ENCODE results near the gene SCAMP1.

DNA sequence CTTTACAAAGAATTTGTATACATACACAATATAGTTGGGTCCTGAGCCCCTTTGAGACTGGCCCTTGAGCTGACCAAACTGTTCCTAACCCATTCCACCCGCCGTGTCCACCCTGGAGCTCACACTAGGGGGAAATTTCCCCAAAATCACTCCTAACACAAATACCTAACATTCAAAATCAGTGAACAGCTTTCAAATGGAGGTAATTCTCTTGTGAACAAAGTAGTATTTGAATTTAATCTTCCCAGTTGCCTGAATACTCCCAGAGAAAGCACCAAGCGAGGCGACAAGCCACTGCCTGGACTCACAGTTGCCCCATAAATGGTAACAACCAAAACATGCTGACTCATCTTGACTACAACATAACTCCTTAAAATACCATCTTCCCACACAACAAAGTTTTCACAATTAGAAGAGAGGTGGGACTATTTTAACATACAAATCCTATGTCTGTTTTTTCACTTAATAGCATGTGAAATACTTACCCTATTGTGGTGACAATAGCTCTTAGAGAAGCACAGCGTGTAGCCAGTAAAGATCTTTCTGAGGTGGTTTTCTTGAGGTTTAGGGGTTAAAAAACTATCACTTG lies 31.7 kb upstream of the SCAMP1 start:
- no peak for TF ChIP-seq GATA2 (IDR thresholded peaks at IDR 0.05; ENCODE audit: low read depth, low read length)
- no peak for TF ChIP-seq GATA3 (IDR thresholded peaks at IDR 0.05; ENCODE audit: low read depth, low read length)

Data from SH-SY5Y (cell line).